Body of pancreas (tissue), 4 donors: ENCODE measurements around the gene FCHSD2. TPM values are rescaled to one million over a fixed set of nuclear protein-coding genes. Genes with fewer than 3 reads are reported as not detected.
"Not testable (repeated sequence)": the region's sequence is repeated elsewhere in the genome, so short reads cannot be mapped to it uniquely, and the experiment has no call there.

Source experiments
- ATAC-seq: fragments of 150-250 bp; one replicate; pipeline ENCODE4 v1.9.1; 2016
- DNase-seq, 4 donors: peaks; one replicate each; pipeline ENCODE4 v3.0.0-alpha.2; 2019
- H3K27ac ChIP-seq, 4 donors: fragments of 200-600 bp; sonication (generic); 1 replicate in 3 of 4; 2 replicates in 1 of 4; pipeline versions ENCODE4 v1.5.1 to v1.6.1; 2016 to 2019; ENCODE audit warnings: mild to moderate bottlenecking in 1 of 4, mixed read lengths in 1 of 4, moderate library complexity in 1 of 4
- H3K27me3 ChIP-seq, 2 donors: fragments of 200-600 bp; sonication (generic); one replicate each; pipeline ENCODE4 v1.6.0; 2016; ENCODE audit warnings: mild to moderate bottlenecking in 1 of 2
- H3K36me3 ChIP-seq, 2 donors: fragments of 200-600 bp; sonication (generic); replicated peaks in 1 of 2; 2 replicates each; pipeline ENCODE4 v1.5.1; 2016; ENCODE audit warnings: low read depth in 2 of 2; ENCODE audit not compliant: insufficient read depth in 1 of 2
- H3K4me1 ChIP-seq: fragments of 200-600 bp; sonication (generic); one replicate; pipeline ENCODE4 v1.6.0; 2016
- H3K4me3 ChIP-seq, 2 donors: fragments of 200-600 bp; sonication (generic); 1 replicate in 1 of 2; 2 replicates in 1 of 2; pipeline ENCODE4 v1.5.1; 2016 to 2019
- H3K9me3 ChIP-seq, 3 donors: fragments of 200-600 bp; sonication (generic); 1 replicate in 2 of 3; 2 replicates in 1 of 3; pipeline ENCODE4 v1.5.1; 2016
- POLR2A ChIP-seq, 3 donors: fragments of 450-650 bp; IDR thresholded peaks; one replicate each; pipeline ENCODE4 v1.6.1; 2016; ENCODE audit warnings: antibody characterized with exemption in 3 of 3, mild to moderate bottlenecking in 2 of 3
- WGBS, 2 donors: methylation state at CpG; one replicate each; pipeline ENCODE4 v1.1.5; 2017; 5-methylcytosine and 5-hydroxymethylcytosine counted together
- intact Hi-C: fragments of 100-400 bp; cut with DNase I; formaldehyde crosslinking; loops from one replicate; pipeline ENCODE4 v1.15.1; 2023
- total RNA-seq, 2 donors: library from RNA; depleted of rRNA; stranded (reverse); fragments of >200 nt; gene quantifications; one replicate each; pipeline ENCODE4 v1.1.0, GENCODE V29; 2016
- TF ChIP-seq, protein P1 (sequence below), 7 experiments: fragments of 450-650 bp in 4 of 7; fragments of 200-600 bp in 3 of 7; sonication (generic) in 3 of 7; IDR thresholded peaks; one replicate each; pipeline ENCODE4 v1.5.1; 2016 to 2019; ENCODE audit warnings: antibody characterized with exemption in 7 of 7

The FCHSD2 gene
- total RNA-seq, 2 donors from 2014 or later: 7.3 to 8.0 TPM

DNA sequence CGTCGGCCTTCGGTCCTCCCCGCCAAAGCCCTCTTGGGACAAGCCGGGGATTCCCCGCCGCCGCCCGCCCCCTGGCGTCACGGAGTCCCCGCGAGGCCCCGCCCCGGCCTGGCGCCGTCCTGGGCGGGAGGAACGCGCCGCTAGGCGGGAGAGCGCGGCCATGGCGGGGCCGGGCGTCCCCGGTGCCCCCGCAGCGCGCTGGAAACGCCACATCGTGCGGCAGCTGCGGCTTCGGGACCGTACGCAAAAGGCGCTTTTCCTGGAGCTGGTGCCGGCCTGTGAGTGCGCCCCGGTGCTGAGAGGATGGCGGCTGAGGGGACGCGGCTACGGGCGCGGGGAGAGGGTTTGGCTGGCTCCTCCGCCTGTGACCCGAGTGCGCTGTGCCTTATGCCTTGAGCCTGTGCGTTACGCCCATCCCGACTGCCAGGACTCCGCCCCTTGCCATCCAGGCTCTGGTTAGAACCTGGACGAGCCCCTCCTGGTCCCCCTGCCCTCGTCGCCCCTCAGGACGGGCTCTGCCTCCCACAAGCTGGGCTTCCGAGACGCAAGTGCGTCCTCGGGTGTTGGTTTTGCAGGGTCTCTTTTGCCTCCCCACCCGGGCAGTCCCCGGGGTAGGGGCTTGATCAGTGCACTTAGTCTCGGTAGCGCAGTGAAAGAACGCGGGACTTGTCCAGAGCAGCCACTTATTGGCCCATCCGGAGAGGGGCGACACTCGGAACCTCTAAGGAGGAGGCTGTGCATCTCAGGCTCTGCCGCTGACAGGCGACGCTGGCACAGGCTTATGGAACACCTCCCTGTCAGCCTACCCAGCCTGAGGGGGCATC, 327.6 kb downstream of the FCHSD2 start, which contains the start of gene ATG16L2:
Gene ATG16L2, plus strand, starts transcription at position 126 of the 824 bp plus-strand sequence. Its CDS starts 35 bp downstream, at position 161.
- WGBS, 2 donors: 0 to 1% methylated on average over 3 to 70 of the region's 75 CpGs
- intact Hi-C loops: no loop called here

DNA sequence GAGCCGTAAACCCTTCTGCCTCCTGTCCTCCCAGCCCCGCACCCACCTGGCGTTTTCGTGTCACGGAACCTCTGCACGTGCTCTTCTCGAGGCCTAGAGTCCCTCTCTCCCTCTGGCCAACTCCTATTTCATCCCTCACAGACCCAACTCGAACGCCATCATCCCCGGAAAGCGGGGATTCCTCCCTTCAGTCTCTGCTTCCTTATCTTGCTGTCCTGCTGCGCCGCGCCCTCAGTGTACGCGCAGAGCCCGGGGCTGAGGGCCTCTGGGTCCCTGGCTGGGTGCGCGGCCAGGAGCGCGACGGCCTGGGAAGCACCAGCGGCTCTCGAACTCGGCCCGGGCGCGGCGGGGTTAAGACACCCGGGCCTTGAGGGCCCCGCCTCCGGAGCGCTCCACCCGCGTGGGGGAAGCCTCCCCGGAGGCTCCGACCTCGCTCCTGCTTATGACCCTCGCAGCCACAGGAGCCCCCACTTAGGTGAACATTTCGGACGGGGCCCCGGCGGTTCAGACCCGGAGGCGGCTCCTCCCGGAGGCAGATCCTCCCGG, 328.3 kb downstream of the FCHSD2 start:
- no peaks in the 10 kb centered on the region for H3K9me3 ChIP-seq
- H3K27me3 ChIP-seq: no peaks in the 10 kb centered on the region
- WGBS, 2 donors: 0% methylated on average over 11 to 31 of the region's 47 CpGs
- peaks cover 23% of the 10 kb centered on the region for H3K4me1 ChIP-seq
- peak overlapping the region; percentile 95 to 99 (median 98) for H3K27ac ChIP-seq
- H3K36me3 ChIP-seq: peaks cover 0 to 2% of the 10 kb centered on the region in 2 donors
- H3K4me3 ChIP-seq: peak overlapping the region; percentile 50 to 69
- DNase-seq: peak; percentile 81 to 87 (median 81)
- TF ChIP-seq POLR2A (IDR thresholded peaks at IDR 0.05): peak in 1 of 3 donors; percentile 58
- TF ChIP-seq, protein P1, sequence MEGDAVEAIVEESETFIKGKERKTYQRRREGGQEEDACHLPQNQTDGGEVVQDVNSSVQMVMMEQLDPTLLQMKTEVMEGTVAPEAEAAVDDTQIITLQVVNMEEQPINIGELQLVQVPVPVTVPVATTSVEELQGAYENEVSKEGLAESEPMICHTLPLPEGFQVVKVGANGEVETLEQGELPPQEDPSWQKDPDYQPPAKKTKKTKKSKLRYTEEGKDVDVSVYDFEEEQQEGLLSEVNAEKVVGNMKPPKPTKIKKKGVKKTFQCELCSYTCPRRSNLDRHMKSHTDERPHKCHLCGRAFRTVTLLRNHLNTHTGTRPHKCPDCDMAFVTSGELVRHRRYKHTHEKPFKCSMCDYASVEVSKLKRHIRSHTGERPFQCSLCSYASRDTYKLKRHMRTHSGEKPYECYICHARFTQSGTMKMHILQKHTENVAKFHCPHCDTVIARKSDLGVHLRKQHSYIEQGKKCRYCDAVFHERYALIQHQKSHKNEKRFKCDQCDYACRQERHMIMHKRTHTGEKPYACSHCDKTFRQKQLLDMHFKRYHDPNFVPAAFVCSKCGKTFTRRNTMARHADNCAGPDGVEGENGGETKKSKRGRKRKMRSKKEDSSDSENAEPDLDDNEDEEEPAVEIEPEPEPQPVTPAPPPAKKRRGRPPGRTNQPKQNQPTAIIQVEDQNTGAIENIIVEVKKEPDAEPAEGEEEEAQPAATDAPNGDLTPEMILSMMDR (IDR thresholded peaks at IDR 0.05): no peak
- peak; percentile 88 for ATAC-seq
- intact Hi-C loops: no loop called here

More for the DNA sequence above, 327.6 kb downstream of the FCHSD2 start, which contains the start of gene ATG16L2:
- Histone ChIP-seq H3K27ac (peak within 1 kb of the TSS; percentile 95 to 99 (median 98)), H3K4me1 (peaks cover 23% of the 10 kb centered on the region), H3K27me3 (no peaks in the 10 kb centered on the region), H3K4me3 (peak within 1 kb of the TSS; percentile 50 to 69), H3K9me3 (no peaks in the 10 kb centered on the region), H3K36me3 (peaks cover 0 to 2% of the 10 kb centered on the region in 2 donors)
- peak; percentile 94 for ATAC-seq
- peak; percentile 84 to 89 (median 86) for DNase-seq
- TF ChIP-seq, protein P1 (IDR thresholded peaks at IDR 0.05): peak in 6 of 7 experiments; percentile 22 to 66 (median 38)
- peak; percentile 67 to 81 (median 76) for TF ChIP-seq POLR2A (IDR thresholded peaks at IDR 0.05)

DNA sequence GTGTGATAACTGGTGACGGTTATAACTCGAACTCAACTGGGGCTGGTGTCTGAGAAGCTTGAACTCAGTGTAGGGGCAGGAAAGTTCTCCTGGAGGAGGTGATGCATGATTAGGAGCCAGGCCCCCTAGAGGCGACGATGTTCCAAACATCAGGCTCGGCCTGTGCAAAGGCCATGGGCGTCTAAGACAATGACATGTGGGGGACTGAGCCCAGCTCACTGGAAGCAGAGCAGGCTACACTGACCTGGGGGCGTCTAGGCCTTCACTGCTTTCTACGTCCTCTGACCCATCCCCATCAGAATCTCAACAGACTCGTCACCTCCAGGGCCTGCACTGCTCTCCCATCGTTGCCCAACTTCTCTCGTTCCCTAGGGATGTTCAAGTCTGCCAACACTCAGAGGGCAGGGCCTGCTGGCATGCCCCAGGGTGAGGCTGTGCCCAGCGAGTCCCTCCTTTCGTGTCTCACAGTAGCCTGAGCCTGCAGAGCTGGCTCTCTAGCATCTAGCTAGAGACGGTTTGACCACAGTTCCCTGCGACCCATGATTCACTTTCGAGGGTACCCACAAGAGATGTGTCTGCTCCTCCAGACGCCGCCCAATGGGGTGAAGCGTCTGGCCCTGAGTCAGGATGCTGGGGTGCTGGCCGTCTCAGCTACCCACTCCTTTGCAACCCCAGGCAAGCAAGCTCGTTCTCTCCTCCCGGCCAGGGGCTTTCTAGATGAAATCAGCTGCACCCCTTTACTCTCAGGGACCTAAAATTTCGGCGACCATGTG, 329.0 kb downstream of the FCHSD2 start:
- intact Hi-C loops: no loop called here
- no peak for ATAC-seq
- peak; percentile 44 to 58 (median 54) for DNase-seq
- 15 to 17% methylated on average over 9 to 24 of the region's 24 CpGs for WGBS, 2 donors
- Histone ChIP-seq H3K27me3 (no peaks in the 10 kb centered on the region), H3K36me3 (no peaks in the 10 kb centered on the region), H3K27ac (peak overlapping the region; percentile 95 to 99 (median 98)), H3K9me3 (no peaks in the 10 kb centered on the region), H3K4me3 (peak overlapping the region; percentile 50 to 69), H3K4me1 (peaks cover 23% of the 10 kb centered on the region)
- no peak for TF ChIP-seq POLR2A (IDR thresholded peaks at IDR 0.05)
- TF ChIP-seq, protein P1 (IDR thresholded peaks at IDR 0.05): peak in 6 of 7 experiments; percentile 22 to 53 (median 42)

- peaks cover 23% of the 10 kb centered on the region for H3K4me1 ChIP-seq
- H3K9me3 ChIP-seq: no peaks in the 10 kb centered on the region
- H3K4me3 ChIP-seq: no peak overlapping the region
- H3K27ac ChIP-seq: peak overlapping the region in 2 of 4 donors; percentile 95 to 98
- TF ChIP-seq, protein P1 (IDR thresholded peaks at IDR 0.05): no peak
- no peak for TF ChIP-seq POLR2A (IDR thresholded peaks at IDR 0.05)
- DNase-seq (peak in 1 of 4 donors; percentile 43), ATAC-seq (no peak)
- no peaks in the 10 kb centered on the region for H3K27me3 ChIP-seq
- H3K36me3 ChIP-seq: no peaks in the 10 kb centered on the region
- WGBS, 2 donors: 27 to 32% methylated on average over 3 to 4 of the region's 4 CpGs
- intact Hi-C loops: no loop called here
Measured at GRCh38 chr11:72812604-72812966, 329.5 kb downstream of the FCHSD2 start.

GRCh38 chr11:72811686-72812085, 330.4 kb downstream of the FCHSD2 start:
- DNase-seq, intact Hi-C loops, H3K4me3 ChIP-seq, ATAC-seq, H3K27me3 ChIP-seq, H3K27ac ChIP-seq, H3K9me3 ChIP-seq, H3K36me3 ChIP-seq: not testable (repeated sequence)
- peaks cover 23% of the 10 kb centered on the region for H3K4me1 ChIP-seq
- WGBS, 2 donors: 92 to 95% methylated on average over 10 of the region's 10 CpGs
